ENCODE data around the gene RTN1.

The RTN1 gene

DNA sequence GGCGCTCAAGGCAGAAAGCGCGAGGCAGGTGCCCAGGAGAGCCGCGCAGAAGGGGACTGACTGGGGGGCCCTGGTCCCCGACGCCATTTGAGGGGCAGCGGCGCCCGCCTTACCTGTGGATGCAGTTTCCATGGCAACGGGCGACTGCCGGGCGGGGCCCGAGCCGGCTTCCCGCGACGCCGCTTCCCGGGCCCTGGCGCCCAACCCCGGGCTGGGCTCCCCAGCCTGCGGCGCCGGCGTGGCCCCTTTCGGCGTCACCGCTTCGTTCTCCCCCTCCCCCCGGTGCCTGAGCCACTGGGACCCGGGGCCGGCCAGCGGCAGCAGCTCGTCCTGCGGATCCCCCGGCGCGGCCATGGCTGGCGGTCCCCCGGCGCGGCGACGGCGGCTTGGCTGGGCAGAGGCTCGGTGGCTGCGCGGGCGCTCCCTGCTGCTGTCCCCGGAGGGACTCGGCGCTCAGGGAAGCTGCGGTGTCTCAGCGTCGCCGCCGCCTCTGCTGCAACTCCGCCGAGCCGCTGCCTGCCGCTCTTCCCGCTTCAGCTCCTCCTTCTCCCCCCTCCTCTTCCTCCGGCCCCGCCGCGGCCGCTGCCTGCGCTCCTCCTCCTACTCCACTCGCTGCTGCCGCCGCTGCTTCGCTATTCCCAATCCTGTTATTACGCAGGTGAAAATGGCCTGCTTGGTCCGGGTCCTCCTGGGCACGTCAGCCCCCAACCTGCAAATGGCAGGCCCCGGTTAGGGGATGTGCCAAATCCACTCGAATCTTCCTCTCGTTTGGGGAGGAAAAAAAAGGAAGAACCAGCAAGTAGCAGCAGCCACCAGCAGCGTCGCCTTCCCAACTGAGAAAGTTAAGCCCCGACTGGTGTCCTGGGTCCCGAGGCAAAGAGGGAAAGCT, at the start of gene RTN1:
TSS of gene RTN1 (minus strand) at position 500 of the 889 bp plus-strand sequence. CDS start at position 354, 146 bp downstream.
- DNase-seq (ENCODE audit: low read depth) = no peak

- no peak for DNase-seq (ENCODE audit: low read depth)
Measured at GRCh38 chr14:59920378-59920683, 49.8 kb upstream of the RTN1 start.

DNA sequence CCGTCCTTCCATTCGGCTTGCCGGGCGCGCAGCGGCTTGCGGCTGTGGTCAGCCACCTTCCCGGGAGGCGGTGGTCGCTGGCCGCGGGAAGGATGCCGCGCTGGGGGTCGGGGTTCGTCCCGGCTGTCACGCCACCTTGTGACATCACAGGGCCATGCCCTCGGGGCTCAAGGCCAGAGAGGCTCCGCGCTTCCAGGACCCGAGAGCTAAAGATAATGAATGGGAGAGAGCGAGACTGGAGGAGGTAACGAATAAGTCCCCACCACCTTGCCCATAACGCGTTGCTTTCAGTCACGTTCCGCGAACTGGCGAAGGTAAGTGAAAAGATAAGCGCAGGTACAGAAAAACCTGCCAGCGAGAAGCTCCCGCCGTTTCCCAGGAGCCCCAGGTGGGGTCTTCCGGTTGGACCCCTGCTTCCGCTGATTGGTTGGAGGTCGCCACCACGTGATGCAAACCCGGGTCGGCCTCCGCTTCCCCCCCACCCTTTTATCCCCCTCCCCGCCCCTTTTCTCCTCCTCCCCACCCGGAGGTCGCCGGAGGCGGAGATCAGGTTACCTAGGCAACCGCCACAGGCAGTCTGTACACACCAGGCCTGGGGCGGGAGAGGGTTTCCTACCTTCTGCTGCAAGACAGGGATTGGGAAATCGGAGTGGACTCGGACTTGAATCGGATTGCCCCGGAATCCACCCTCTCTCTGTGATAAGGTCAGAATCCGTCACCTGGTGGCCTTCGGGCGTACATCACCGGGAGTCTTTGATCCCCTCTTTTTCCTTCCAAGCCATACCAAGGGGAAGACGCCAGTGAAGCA, 49.2 kb upstream of the RTN1 start, which contains the start of gene LRRC9:
TSS of gene LRRC9 (plus strand) at position 575 of the 808 bp plus-strand sequence.
- DNase-seq (ENCODE audit: low read depth) = no peak

DNA sequence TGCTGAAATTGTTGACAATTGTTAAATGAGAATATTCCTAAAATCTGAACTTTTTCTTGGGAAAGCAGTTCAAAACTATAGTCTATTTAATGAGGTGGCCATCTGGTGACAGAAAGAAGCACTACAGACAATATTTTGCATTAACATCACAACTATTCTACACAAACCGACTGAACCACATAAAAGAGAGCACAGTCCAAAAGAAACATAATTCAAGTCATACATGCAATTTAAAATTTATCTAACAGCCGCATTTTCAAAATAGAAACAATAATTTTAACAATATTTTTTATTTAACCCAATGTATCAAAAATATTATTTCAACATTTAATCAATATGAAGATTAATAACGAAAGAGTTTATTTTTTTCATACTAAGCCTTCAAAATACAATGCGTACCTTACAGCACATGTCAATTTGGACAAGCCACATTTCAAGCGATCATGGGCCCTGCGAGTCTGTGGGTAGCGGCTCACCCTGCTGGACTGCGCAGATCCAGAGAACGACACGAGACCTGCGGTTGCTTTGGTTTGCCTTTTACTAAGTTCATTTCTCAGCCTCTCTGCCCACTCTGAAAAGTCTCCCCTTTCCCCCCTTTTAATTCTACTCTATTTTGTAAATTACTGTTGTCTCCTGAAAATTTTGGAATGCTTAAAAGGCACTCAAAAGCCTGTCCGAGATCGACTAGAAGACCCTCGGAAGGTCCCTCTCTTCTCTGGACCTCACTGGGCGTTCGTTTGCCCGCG, 48.4 kb upstream of the RTN1 start:
- no peak for DNase-seq (ENCODE audit: low read depth)

DNA sequence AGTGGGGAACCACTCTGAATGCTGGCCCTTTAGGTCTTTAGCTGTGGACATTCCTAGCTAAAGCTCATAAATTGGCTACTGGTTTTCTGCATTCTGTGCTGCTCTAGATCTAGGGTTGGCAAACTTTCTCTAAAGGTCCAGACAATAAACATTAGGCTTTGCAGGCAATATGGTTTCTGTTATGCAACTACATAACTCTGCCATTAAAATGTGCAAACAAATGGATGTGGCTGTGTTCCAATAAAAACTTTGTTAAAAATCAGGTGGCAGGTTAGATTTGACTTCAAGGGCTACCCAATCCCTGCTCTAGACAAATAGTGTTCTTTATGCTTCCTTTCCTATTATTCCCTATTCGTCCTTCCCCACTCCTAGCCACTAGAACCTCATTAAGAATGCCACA, 42.6 kb upstream of the RTN1 start:
- no peak for DNase-seq (ENCODE audit: low read depth)

- no peak for DNase-seq (ENCODE audit: low read depth)
Measured at GRCh38 chr14:59912443-59912842, 41.9 kb upstream of the RTN1 start.

DNA sequence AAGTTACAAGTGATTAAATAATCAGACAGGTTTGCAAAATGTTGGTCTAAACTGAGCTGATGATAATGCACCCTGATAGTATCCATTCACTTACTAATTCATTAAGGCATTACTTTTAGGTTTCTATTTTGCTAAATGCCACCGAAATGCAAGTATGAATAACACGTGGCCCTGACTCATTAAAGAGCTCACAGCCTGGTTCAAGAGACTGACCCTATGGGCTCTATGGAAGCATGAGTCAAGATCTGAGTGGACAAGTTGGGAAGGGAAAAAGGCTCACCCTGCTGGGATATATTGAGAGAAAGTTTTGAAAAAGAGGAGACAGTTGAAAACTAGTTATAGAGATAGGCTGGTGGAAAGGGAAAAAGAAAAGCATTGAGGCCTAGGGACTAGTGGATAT, 34.6 kb upstream of the RTN1 start:
- no peak for DNase-seq (ENCODE audit: low read depth)

DNA sequence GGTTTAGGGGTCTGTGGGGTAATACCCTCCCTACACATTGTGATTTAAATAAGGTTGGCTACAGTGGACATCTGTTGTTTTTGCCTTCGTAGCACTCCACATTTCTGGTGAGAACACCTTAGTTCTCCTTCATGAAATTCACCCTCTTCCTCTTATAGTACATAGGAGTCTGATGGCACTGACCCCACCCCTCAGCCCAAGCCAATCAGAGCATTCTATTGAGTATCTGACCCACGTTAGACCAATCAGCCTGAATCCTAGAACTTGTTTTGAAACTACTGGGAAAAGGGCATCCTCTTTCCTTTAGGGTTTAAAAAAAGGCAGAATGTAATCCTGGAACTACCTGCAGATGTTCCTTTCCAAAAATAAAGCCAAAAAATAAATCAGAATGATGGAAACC, 33.6 kb upstream of the RTN1 start:
- DNase-seq (ENCODE audit: low read depth) = no peak

- no peak for DNase-seq (ENCODE audit: low read depth)
Measured at GRCh38 chr14:59900556-59900955, 30.0 kb upstream of the RTN1 start.

DNA sequence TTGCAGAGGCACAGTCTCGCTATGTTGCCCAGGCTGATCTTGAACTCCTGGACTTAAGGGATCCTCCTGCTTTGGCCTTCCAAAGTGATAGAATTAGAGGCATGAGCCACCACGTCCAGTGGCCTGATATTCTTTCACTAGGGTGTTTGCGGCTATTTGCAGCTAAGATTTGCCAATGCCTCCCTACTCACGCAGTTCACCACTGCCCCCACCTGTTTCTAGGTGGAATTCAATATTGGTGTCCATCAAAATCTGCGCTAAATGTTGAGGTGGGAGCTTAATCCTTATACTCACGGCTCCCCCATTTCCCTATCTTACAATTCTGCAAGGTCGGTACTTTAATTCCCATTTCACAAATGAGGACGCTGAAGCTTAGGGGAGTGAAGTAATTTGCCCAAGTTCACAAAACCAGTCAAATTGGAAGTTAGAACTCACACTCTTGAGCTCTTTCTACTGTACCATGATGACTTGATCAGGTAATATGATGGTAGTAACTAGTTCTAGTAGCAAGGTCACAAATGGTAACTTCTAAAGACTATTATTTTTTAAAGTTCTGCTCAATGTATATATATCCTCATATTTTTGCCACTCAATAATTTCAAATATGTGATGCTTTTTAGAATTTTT, 27.3 kb upstream of the RTN1 start:
- no peak for DNase-seq (ENCODE audit: low read depth)

DNA sequence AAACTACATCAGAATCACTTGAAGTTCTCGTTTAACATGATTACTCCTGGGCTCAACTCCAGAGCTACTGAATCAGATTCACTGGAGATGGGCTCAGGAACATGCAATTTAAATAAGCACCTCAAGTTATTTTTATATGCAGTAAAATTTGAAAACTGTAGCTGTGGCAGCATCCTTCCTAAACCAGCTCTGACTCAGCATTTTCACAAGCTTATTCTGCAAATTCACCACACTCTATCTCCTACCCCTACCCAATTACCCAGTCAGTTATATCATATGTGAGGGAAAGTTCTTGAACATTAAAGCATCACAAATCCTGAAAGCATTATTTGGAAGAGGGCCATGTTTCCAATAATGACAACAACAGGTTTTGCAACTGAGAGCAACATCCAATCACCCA, 25.1 kb upstream of the RTN1 start:
- no peak for DNase-seq (ENCODE audit: low read depth)

DNA sequence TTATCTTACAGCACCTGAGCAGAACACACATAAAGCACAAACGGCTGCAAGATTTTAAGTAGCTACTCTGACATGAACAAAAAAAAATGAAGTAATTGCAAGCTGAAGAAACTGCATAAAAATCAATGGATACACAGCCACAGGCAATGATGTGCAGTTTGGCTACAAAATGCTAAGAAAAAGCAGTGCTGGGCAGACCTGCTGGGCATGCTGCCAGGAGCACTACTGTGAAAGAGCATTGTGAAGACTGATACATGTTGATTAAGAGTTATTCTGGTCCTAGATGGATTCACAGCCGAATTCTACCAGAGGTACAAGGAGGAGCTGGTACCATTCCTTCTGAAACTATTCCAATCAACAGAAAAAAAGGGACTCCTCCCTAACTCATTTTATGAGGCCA, 20.1 kb upstream of the RTN1 start:
- no peak for DNase-seq (ENCODE audit: low read depth)

DNA sequence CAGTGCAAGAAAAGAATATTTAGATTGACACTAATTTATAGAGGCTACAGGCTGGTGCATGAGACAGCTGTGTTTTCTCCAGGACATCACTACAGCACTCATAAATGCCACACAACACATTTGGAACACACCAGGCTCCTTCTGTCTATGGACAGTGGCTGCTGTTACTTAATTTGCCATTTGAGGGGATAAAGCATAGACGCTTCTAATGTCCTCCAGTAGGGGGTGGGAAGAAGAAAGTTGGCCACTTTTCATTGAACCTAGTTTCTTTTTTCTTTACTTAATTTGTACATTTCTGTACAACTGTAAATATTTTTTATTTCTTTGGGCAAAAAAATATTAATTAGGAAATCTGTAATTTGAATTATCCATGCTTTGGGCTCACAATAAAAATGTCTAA, 12.4 kb upstream of the RTN1 start:
- no peak for DNase-seq (ENCODE audit: low read depth)

DNA sequence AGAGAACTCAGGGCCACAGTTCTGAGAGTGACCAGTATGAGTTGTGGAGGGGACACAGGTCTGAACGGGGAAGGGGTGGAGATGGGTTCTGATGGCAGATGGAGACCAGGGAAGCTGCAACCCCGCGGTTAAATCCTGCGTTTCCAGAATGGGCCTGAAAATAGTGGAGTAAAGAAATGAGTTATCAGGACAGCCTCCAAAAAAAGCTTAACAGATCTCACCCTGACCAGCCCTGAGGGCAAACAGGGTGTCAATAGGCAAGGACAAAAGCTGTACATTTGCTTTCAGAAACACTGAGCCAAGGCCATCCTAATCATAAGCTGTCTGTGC, 555 bp upstream of the RTN1 start:
- no peak for DNase-seq (ENCODE audit: low read depth)

DNA sequence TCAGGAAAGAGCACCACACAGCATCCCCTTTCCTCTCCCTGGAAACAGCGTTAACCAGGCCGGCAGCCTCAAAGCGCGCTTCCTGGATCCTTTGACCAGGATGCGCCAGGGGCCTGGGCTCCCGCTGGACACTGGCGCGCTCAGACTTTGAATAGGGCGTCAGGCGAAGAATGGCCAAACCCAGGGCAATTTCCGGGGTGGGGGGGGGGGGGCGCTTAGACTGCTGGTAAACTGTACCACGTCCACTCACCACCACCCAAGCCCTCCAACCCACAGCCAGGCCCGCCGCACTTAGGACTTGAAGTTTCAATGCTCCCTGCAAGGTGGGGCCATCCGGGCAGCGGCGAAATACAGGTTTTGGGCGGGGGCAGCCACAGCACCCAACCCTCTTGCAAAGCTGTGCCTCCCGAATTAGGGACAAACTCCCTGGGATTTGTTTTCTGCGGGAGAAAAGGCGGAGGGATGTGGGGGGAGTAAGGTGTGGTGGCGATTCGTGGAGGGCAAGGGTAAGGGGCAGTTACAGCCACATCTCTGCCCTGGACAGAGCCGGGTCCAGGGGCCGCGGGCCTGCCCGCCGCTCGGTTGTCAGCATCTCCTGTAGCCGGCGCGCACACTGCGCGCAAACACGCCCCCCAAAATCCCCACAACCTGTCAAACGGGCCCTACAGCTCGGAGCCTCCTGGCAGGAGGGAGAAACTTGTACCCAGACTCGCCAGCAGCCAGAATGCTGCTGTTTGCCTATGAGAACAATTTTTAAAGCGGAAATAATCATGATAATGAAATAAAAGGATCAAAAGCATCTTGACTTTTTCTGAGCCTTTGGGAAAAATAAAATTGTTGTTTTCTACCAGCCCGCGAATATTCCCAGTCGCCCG, 958 bp downstream of the RTN1 start:
- no peak for DNase-seq (ENCODE audit: low read depth)

GRCh38 chr14:59868021-59868420, 2.6 kb downstream of the RTN1 start:
- DNase-seq (ENCODE audit: low read depth) = no peak

GRCh38 chr14:59863806-59864525, 6.6 kb downstream of the RTN1 start:
- no peak for DNase-seq (ENCODE audit: low read depth)

GRCh38 chr14:59857328-59857727, 13.2 kb downstream of the RTN1 start:
- DNase-seq (ENCODE audit: low read depth) = no peak

- DNase-seq (ENCODE audit: low read depth) = no peak
Measured at GRCh38 chr14:59852350-59852749, 18.2 kb downstream of the RTN1 start.

GRCh38 chr14:59850458-59850857, 20.1 kb downstream of the RTN1 start:
- DNase-seq (ENCODE audit: low read depth) = no peak

Data from activated T-cell treated with anti-CD3 and anti-CD28 coated beads for 1 hour (primary cell).